Measurements from ENCODE around the gene PRKCZ.

PRKCZ gene

DNA sequence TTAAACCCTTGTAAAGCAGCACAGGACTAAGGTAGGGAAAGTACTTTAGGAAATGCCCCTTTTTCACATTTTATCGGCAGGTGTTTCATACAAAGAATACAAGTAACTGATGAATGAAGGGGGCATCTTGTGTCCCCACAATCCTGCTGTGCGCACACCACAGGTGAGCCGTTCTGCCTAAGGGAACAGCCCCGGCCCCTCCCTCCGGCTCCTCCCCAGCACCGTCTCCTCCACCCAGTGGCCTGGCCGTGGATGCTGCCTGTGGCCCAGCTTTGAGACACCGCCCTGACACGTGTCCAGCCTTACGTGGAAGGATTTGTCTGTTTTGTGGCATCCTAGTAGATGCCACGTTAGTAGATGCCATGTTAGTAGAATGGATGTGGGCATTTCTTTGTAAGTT is 131.5 kb downstream of the PRKCZ start:
- DNase-seq: no peak

DNA sequence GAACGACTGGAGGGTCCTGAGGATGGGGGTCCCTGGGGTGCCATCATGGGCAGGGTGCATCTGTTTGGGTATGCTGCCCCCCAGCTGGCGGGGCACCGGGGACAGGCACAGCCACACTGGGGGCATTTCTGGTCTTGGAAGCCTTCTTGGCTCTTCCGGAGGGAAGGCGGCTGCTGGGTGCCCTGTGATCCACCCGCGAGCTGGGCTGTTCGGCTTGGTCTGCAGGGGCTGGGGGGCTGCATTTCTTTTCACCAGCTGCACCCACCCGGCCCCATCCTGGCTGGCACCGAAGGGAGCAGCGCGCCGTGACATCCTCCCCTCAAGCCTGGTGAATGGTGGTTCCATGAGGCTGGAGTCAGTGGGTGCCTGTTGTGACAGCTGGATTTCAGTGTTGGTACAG is 132.2 kb downstream of the PRKCZ start:
- DNase-seq: no peak

DNA sequence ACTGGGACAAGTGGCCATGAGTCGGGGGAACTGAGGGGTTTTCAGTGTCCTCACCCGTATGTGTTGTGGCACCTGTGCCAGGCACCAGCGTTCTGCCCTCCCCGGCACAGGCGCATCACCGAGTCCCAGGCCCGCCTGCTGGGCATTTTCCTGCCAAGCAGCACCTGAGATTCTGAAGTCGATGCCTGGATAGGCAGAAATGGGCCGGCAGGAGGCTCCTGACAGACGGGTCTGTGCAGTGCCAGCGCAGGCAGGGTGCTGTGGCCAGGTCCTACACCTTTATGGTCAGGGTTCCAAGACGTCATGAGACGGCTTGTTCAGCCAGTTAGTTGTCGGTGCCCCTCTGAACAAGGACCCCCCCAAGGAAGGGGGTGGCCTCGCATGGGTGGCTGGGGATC is 133.7 kb downstream of the PRKCZ start:
- DNase-seq: no peak

DNA sequence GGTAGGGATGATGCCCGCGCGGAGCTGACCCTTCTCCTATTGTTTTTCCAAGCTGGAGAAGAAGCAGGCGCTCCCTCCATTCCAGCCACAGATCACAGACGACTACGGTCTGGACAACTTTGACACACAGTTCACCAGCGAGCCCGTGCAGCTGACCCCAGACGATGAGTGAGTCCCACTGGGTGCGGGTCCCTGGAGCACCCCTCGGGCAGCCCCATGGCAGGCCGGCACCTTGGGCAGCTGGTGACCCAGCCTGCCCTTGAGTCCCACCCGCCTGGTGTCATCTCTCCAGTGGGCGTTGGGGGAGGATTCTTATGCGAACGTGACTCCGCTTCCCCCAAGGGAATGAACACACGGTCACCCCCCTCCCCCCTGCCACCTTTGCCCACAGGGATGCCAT is 134.3 kb downstream of the PRKCZ start:
- no peak for DNase-seq

DNA sequence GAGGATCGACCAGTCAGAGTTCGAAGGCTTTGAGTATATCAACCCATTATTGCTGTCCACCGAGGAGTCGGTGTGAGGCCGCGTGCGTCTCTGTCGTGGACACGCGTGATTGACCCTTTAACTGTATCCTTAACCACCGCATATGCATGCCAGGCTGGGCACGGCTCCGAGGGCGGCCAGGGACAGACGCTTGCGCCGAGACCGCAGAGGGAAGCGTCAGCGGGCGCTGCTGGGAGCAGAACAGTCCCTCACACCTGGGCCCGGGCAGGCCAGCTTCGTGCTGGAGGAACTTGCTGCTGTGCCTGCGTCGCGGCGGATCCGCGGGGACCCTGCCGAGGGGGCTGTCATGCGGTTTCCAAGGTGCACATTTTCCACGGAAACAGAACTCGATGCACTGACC is 134.7 kb downstream of the PRKCZ start:
- DNase-seq: no peak

DNA sequence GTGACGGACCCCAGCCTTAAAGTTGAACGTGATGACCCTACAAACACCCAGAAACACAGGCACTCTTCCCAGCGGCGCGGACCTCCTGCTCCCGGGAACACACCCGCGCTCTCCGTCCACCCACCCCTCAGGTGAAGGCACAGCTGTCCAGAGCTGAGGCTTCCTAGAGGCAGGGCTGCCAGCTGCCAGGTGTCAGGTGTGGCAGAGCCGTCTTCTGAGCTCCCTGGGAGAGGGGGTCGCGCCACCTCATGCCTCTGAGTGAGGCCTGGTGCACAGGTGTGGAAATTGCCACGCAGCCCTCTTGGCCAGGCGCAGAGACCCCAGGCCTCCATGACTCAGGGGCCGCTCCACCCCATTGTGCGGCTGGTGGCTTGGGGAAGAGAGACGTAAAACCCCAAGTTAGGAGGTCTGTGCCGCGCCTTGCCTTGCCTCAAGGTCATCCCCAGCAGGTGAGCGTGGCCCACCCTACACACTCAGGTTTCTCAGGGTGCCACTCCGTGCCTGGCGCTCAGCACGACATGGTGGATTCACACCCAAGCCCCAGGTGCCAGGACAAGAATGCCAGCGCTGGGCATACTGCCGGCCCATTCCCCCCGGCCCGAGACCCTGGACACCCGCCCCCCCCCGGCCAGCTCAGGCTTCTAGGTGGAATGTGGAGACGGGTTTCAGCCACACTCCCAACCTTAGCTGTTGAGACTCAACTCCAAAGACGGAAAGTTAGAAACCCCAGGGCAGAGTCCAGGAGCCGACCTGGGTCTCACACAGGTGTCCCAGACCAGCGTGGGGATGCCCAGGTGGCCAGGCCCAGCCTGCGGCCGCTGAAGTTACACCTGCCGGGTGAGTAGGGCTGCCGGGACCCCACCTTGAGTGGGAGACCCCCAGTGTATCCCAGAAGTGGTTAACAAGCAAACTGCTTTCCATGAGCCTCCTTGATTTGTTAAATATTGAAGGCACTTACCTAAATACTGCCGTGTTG is 136.0 kb downstream of the PRKCZ start:
- no peak for DNase-seq

DNA sequence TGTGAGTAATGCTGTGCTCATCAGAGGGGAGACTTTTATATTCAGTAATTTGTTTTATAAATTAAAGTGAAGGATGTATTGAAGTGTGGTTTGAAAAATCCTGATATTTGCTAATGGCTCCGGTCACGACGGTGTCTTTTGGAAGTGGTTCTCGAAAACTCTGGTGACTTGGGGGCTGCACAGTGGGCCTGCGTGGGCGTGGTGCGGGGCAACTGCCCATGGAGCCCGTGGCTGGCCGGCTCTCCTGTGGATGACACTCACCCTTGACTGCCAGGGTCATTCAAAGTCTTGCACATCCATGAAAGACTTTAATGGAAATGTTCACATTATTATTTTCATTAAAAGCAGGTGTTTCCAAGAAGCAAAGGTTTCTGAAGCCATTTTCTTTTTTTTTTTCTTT is 136.7 kb downstream of the PRKCZ start:
- DNase-seq: no peak

DNA sequence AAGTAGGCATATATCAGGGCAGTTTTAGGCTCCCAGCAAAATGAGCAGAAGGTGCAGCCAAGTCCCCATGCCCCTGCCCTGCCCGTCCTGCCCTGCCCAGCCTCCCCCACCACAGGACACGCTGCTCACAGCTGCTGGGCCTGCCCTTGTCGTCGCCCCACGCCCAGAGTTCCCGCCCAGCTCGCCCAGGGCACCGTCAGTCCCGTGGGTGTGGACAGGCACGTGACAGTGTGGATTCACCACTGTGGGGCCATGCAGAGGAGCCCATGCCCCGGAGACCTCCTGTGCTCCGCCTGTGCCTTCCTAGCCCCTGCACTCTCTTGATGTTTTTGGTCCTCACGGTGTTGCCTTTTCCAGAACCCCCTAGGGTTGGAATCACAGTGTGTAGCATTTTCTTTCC is 137.4 kb downstream of the PRKCZ start:
- peak; percentile 51 for DNase-seq

DNA sequence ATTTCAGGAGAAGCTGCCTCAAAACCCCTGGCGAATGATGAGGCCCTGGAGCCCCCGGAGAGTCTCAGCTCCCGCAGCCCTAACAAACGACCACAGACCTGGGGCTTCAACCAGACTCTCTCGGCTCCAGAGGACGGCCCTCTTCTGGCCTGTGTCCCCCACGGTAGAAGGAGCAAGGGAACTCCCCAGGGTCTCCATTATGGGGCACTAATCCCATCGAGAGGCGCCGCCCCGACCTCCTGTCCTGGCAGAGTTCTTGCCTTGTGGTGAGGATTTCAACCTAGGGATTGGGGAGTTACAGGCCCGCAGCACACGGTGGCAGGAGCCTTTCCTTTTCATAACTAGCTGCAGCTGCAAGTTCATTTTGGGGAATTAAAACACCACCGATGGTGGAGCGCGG is 138.1 kb downstream of the PRKCZ start:
- DNase-seq: no peak

DNA sequence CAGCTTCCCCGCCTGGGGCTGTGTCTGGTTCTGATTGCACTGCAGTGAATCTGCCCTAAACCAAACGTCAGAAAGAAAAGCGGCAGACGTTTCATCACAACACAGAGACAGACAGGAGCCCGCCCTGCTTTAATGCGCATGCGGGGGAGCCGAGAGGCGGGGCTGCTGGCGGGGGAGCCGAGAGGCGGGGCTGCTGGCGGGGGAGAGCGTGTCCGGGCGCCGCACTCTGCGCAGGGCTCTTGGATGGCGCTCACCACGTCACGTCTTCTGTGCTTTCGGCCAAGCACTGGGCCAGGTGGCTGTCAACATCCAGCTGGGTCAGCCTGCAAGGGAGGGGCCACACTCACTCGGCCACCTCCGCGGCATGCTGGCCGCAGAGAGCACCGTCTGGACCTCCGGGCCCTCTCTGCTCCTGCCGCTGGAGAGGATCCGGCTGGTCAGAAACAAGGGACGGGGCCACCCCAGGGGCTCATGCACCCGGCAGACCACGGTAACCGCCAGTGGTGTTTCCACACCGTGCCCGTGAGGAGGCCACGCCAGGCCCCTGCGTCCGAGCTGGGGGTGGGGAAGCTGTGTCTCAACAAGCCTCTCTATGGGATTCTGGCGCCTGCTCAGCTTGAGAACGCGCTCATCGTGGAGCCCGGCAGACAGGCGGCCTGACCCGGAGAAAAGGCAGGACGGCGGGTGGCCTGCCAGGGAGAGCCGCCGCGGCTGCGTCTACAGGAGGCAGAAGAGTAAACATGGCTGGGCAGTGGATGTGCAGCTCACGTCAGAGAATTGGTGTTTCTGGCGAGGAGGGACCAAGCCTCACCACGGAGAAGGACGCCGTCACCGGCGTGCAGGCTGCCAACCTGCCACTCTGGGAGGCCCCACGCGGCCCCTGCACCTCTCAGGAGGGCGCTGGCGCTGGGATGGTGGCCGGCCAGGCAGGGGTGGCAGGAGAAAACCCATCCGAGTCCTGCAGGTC is 139.5 kb downstream of the PRKCZ start:
- DNase-seq: peak; percentile 89

DNA sequence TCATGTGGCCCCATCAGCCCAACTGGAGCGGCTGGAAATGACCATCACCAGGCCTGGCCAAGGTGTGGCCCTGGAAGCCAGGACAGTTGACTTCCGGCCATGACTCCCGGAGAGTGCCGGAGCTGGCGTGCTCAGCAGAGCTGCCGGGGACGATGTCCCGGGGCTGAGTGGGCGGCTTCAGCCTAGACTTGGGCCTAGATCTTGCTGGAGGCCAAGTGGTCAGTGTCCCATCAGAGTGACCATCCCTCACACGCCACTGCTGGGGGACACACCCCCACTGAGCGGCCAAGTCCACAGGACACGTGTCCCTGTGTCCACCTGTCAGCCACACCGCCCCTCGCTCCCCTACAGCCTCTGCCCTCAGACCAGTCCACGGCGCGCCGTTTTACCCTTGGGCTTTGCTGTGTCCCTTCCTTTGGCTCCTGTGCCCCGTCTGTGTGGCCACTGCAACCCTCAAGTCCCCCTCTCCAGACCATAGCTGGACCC is 140.3 kb downstream of the PRKCZ start:
- no peak for DNase-seq

DNA sequence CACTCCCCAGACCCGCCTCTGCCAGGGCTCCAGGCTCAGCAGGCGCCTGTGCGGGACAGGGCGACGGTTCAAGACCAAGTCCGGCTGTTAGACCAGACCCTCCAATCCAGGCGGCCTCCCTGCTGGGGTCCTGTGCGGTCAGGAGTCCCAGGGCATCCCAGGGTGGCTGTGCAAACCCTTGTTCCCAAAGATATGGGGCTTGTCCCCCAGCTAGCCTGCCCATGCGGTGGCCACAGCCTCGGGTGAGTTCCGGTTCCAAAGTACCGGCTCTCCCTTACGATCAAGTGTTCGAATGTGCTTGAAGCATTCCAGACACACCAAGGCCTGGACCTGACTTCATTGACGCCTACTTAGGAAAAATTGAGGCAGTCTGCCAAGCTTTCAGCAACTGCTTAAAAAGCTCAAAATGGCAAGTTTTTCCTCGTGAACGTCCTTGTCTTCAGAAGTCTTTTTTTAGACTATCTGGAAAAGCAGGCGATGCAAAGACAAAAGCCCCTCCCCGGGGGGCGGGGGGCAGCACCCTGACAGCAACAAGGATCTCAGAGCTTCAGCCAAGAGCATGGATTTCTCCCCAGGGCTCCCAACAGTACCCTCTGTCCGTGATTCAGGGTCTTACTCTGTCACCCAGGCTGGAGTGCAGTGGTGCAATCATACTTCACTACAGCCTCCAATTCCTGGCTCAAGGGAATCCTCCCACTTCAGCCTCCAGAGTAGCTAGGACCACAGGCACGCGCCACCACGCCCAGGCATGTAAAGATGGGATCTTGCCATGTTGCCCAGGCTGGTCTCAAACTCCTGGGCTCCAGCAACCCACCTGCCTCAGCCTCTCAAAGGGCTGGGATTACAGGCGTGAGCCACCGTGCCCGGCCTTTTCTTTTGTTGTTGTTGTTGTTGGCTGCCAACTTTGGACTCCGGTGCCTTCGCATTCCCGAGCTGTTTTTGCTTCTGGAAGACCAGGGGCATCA is 142.1 kb downstream of the PRKCZ start:
- no peak for DNase-seq

DNA sequence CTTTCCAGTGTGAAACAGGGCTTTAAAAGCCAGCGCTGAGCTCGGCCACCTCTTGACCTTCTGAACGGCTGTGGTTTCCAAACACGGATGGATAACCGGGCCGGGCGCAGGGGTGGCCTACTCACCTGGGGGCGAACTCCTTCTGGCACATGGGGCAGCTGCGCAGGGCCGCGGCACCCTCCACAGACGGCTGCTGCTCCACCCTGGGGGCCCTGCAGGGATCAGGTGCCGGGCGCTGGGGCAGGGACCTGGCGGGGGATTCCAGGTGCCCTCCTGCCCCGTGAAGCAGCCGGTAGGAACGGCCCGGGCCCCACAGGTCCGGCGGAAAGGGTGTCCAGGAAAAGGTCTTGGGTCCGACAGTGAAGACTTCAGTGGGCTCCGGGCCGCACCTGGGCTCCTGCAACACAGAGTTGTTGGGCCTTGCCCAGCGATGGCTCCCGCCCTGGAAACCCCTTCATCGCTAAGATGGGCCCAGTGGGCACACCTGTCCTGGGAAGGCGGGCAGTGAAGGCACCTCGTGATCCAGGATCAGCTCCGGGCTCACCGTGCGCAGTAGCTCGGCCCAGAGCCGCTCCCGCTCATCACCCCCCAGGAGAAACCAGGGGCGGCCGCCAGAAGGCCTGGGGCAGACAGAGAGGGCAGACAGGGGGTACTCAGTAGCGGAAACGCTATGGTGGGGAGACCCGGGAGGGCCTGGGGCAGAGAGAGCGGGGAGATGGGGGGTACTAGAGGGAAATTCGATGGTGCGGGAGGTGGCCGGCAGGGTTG is 143.5 kb downstream of the PRKCZ start:
- DNase-seq: no peak

DNA sequence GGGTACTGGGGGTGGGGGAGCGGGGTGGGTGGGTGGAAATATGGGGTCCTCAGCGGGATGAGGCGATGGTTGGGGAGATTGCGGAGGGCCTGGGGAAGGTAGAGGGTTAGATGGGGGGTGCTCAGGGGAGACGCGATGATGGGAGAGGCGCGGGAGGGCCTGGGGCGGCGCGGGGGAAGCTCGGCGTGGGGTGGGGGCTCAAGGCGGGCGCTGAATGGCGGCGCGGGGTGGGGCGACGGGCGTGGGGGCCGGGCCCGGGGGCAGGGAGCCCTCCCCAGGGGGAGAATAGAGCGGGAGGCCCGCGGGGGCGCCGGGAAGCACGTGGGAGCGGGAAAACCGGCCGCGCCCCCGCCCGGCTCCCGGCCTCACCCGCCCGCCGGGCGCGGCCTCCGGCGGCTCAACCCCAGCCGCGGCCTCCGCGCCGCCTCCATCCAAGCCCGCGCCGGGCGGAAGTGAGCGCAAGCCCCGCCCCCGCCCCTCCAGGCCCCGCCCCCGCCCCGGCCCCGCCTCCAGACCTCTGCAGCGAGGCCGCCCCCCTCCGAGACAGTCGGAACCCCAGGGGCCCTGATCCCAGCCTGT is 144.2 kb downstream of the PRKCZ start, which contains the start of gene FAAP20:
Gene FAAP20, minus strand, starts transcription at position 454 of the 579 bp plus-strand sequence. Its CDS starts 23 bp downstream, at position 431.
- DNase-seq: peak; percentile 61

DNA sequence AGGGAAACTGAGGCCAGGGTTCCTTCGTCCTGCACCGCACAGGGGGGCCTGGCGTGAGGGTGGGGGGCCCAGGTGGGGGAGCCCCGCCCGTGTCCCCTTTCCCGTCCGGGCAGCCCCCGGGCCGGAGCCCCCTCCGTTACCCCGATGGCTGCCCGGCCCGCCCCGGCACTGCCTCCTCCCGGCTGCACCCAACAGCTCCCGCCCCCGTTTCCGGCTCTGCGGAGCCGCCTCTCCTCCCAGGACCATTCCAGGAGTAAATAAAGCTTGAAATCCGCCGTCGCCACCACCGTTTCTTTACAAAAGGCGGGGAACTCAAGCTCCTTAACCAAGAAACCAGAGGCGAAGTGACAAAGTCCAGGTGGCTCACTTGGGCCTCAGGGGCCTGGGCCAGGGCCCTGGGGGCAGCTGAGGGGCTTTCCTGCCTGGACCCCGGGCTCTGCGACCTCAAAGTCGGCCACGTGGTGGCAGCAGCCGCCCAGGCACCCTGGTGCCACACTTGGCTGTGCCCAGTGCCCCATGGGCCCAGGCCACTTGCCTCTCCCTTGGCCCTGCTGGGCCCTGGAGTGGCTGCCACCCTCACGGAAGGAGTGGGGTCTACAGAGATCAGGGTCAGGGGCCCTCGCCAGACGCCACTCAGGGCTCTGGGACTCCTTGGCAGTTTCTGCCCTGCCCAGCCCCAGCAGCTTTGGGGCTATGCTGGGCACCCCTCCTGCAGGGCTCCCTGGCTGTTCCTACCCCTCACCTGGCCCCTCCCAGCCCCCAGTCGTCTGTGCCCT is 144.9 kb downstream of the PRKCZ start:
- DNase-seq: peak; percentile 86

DNA sequence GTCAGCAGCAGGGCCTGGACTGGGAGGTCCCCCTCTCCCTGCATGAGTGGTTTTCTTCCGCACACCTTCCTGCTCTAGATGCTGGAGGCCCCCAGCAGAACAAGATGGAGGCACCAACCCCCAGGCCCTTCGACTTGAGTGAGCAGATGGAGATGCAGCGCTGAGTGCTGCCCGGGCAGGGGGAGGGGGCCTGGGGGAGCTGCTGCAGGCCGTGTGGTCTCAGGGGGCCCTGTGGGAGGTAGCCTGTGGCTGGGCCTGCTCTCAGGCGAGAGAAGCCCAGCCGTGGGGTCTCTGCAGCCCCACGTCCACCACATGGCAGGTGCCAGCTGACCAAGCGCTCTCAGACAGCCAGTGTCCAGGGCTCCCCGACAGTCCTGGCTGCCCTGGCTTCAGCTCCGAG is 145.6 kb downstream of the PRKCZ start:
- DNase-seq: no peak

DNA sequence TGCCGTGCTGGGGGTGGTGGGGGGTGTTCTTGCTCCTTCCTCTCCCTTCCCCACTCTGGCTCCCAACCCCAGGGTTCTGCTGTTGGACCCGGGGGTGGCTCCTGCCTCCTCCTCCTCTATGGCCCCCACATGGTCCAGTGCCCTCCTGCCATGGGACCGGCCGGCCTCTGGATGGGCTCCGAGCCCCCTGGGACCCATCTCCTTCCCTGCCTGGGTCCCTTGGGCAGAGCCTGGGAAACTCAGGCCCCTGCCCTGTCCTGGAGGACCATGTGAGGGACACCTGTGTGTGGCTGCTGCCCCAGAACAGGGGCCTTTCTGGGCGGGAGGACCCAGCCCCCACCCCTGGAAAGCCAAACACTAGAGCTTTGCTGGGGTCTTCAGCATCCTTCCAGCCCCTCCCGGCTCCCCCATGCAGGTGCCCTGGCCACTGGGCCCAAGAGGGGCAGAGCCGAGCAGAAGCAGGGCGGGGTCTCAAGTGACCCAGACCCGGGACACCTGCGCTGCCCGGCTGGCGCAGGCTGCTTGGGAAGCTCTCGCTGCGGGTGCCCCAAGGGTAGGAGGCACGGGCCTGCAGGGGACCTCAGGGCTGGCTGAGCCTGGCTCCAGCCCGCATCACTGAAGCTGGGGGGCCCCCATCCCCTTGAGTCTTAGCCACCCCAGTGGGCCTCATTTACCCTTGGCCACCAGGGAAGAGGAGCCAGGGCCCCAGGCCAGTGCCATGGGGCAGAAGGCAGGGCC is 146.9 kb downstream of the PRKCZ start:
- DNase-seq: no peak

DNA sequence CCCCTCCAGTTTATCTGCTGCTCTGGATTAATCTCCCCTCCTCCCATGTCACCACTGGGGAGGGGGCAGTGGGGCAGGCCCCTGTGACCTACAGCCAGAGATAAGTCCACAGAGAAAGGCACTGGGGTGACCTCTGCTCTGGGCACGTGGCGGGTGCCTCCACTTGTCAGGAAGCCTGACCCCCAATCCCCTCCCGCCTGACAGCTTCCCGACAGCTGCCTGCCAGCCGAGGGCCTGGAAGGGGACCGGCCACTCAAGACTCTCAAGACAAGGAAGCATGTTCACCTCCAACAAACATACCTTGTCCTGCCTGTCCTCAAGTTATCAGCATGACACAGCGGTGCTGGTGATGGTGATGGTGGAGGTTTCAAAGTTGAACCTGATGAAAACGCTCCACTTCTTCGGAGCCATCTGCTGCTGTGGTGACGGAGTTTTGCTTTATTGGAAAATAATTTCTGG is 147.5 kb downstream of the PRKCZ start:
- DNase-seq: no peak

DNA sequence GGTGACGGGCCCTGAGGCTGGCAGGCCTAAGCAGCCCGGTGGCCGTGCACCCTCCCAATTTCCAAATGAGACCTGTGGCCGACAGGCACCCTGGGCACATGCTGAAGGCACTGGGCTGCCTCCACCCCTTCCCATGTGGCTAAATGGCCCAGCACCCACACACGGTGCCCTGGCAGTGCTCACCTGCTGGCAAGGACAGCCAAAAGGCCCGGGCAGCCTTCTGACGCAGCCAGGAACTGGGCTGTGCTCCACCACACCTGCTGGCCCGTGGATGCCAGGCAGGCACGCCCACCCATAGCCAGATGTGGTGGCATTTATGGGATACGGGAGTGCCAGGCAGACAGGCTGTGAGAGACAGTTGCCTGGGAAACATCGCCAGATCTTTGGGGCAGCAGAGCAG is 148.4 kb downstream of the PRKCZ start:
- no peak for DNase-seq
